DOHH2 (cell line): ENCODE results near the gene ABTB1.

ENCODE experiments used
- CTCF ChIP-seq: fragments of 200-600 bp; sonication (generic); IDR thresholded peaks from one replicate; pipeline ENCODE4 v1.5.1; 2014; ENCODE audit warnings: antibody characterized with exemption, mild to moderate bottlenecking, low read depth, low read length; ENCODE audit not compliant: poor library complexity, severe bottlenecking
- EZH2phosphoT487 ChIP-seq: fragments of 200-600 bp; sonication (generic); IDR thresholded peaks from 2 replicates; pipeline ENCODE4 v1.6.1; 2017; ENCODE audit warnings: borderline replicate concordance, mild to moderate bottlenecking, antibody characterized with exemption, low read length, moderate library complexity, mixed read lengths

- TF ChIP-seq CTCF (no peak), EZH2phosphoT487 (no peak)
These were observed 976 bp upstream of the ABTB1 start for GRCh38 chr3:127671523-127672428.
